Measurements from ENCODE around the gene TUBA1C.
A peak's percentile ranks its signal among the peaks of the same experiment; 100 is the strongest.
"Not testable (repeated sequence)": the region's sequence is repeated elsewhere in the genome, so short reads cannot be mapped to it uniquely, and the experiment has no call there.

TUBA1C gene

DNA sequence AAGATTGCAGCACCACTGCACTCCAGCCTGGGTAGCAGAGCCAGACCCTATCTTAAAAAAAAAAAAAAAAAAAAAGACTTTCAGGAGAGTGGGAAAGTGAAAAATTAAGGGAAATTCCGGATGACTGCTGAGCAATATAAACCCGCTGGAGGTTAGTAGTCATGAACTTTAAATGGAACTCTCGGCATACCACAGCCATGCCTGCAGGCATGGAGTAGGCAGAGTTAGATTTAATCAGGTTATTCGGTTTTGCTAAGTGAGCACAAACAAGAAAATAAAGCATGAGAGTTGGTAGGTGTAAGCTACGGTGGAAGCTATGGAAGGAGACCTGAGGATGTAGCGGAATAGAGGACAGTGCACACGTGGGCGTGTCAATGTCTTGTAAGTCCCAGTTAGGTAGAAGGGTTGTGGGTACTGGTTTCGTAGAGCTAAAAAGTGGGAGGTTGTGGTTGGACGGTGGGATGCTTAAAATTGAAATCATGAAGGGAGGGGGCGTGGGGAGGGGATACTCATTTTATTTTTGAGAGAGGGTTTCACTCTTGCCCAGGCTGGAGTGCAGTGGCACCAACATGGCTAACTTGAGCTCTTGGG lies 11.8 kb upstream of the TUBA1C start:
- H3K27ac ChIP-seq, result no peak overlapping the region
- no peak for DNase-seq (ENCODE audit: low read depth, low spot score)

DNA sequence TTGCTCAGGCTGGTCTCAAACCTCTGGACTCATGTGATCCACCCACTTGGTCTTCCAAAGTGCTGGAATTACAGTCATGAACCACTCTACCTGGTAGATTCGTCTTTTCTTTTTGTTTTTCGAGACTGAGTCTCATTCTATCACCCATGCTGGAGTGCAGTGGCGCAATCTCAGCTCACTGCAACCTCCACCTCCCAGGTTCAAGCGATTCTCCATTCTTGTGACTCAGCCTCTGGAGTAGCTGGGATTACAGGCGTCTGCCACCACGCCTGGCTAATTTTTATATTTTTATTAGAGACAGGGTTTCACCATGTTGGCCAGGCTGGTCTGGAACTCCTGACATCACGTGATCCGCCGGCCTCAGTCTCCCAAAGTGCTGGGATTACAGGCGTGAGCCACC lies 9.4 kb upstream of the TUBA1C start:
- DNase-seq (ENCODE audit: low read depth, low spot score); H3K27ac ChIP-seq: not testable (repeated sequence)

DNA sequence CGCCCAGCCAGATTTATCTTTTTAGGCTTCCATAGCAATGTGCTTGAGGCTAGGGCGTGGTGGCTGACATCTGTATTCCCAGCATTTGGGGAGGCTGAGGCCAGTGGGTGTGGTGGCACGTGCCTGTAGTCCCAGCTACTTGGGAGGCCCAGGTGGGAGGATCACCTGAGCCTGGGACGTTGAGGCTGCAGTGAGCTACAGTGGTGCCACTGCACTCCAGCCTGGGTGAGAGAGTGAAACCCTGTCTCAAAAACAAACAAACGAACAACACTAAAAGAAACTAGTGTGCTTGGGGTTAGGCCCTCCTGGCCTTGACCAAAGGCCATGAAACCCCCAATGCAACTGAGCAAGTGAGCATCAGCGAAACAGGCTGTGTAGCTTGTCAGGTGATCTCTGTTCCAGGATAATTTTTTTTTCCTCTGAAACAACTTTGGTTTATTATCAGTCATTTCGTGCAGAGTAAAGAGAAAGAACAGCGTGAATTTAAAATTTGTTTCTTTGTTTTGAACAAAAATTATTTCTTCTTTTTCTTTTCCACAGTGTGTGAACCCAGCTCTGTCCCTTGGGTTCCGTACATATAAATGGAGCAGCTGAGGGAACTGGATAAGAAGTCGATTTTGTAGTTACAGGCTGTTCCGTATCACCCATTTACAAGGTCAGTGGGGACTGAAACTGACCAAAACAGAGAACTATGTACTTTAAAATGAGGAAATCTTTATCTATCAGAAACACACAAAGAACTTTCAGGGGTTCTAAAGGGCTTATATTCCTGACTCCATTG lies 8.8 kb upstream of the TUBA1C start:
- DNase-seq (ENCODE audit: low read depth, low spot score), result no peak
- no peak overlapping the region for H3K27ac ChIP-seq

DNA sequence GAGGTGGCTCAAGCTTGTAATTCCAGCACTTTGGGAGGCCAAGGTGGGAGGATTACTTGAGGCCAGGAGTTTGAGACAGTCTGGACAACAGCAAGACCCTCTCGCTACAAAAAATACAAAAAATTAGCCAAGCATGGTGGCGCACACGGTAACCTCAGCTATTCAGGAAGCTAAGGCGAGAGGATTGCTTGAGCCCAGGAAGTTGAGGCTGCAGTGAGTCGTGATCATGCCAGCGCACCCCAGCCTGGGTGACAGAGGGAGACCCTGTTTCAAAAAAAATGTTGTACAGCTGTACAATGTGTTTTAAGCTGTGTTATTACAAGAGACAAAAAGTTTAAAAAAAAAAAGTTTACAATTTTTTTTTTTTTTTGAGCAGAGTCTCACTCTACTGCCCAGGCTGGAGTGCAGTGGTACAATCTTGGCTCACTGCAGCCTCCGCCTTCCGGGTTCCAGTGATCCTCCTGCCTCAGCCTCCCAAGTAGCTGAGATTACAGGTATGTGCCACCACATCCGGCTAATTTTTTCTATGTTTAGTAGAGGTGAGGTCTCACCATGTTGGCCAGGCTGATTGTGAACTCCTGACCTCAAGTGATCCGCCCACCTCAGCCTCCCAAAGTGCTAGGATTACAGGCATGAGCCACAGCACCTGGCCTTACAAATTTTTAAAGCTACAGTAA lies 7.2 kb upstream of the TUBA1C start:
- H3K27ac ChIP-seq; DNase-seq (ENCODE audit: low read depth, low spot score): not testable (repeated sequence)

DNA sequence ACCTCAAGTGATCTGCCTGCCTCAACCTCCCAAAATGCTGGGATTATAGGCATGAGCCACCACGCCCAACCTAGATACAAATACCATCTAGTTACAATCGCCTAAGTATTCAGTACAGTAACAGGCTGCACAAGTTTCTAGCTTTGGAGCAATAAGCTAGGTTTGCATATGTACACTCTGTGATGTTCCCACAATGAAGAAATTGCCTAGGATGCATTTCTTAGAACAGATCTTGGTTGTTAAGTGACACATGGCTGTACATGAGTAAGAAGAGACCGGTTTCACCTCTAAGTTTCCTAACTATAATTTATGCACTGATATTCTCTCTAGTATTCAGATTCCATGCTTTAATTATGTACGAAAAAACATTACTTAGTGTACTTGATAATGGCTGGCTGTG lies 5.4 kb upstream of the TUBA1C start:
- peak overlapping the region; percentile 94 for H3K27ac ChIP-seq
- DNase-seq (ENCODE audit: low read depth, low spot score), result no peak

DNA sequence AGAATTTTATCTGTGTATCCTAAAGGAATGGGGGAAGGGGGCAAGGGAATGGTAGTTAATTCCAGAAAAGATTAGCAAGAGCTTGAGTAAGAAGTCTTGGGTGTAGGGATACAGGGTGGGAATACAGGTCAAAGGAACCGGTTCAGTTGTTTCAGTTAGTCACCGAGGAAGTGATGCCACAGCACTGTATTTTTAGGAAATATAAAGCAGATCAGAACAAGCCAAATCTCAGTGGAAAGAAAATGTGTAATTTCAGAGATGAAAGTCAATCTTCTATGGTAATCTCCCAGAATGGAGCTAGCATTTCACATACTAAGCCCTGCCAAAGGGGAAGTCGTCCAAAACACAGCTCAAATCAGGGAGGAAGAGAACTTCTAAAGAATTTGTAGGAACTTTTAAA lies 4.7 kb upstream of the TUBA1C start:
- DNase-seq (ENCODE audit: low read depth, low spot score), result no peak

DNA sequence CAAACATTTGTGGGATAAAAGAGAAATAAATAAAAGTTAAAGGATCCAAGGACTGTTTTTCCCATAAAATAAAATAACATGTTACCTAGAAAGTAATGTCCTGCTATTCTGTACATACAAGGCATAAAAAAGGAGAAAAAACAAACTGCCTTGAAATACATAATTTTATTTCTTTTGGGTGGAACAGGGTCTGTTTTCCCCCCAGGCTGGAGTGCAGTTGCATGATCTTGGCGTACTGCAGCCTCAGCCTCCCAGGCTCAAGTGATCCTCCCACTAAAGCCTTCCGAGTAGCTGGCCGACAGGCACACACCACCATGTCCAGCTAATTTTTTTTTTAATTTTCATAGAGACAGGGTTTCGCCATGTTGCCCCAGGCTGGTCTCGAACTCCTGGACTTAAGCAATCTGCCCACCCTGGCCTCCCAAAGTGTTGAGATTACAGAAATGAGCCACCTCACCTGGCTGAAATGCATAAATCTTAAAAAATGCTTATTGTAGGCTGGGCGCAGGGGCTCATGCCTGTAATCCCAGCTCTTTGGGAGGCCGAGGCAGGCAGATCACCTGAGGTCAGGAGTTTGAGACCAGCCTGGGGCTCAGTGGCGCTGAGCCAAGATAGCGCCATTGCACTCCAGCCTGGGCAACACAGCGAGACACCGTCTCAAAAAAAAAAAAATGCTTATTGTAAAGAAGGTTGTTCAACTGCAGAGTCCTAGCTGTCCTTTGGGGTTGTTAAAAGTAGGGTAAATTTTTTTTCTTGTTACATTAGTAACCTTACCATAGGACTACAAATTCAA lies 4.1 kb upstream of the TUBA1C start:
- no peak for DNase-seq (ENCODE audit: low read depth, low spot score)
- H3K27ac ChIP-seq, result peak overlapping the region; percentile 94

More for the DNA sequence above, 4.7 kb upstream of the TUBA1C start:
- peak overlapping the region; percentile 94 for H3K27ac ChIP-seq

DNA sequence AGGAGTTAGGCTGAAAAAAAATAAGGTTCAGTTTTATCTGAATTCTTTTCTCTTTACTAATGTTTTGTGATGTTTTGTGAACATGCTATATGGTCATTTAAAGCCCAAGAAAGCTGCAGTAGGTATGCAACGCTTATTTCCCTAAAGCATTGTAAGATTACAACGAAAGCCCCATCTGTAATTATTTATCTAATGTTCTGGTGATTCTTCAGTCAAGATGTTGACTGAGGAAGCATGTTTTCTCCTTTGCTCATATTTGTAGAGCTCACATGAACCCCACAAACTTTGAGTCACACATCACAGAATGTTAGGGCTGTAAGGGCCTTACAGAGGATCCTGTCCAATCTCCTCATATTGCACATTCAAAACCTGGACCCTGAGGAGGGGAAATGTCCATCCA lies 3.2 kb upstream of the TUBA1C start:
- peak overlapping the region; percentile 94 for H3K27ac ChIP-seq
- DNase-seq (ENCODE audit: low read depth, low spot score), result no peak

DNA sequence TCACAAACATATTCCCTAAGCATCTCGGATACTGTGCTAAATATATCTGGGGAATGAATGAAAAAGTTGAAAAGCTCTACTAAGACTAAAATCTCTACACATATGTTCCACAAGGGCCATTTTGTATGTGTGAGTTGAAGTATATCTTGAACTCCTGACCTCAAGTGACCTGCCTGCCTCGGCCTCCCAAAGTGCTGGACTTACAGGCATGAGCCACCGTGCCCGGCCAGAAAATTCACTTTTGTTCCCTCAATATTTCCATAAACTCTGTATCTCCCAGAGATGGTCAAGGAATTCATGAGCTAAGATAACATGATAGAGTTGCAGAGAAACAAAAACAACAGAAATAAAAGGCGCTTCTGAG lies 1.5 kb upstream of the TUBA1C start:
- H3K27ac ChIP-seq, result peak overlapping the region; percentile 100

DNA sequence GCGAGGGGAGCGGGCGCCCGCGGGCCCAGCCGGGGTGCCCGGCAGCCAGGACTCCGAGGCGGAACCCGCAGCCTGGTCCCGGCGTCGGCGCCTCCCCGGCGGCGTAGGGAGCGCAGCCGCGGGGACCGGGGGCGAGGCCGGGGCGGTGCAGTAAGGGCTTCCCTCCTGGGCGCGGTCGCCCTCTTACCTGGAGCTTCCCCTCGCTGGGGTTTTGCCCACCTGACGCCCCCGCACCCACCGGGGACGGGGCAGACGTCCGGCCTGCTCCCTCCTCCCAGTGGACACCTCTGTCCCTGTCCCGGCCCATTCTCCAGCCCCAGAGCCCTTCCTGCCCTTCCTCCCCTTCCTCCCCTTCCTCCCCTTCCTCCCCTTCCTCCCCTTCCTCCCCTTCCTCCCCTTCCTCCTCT lies 413 bp upstream of the TUBA1C start:
- peak overlapping the region; percentile 100 for H3K27ac ChIP-seq
- no peak for DNase-seq (ENCODE audit: low read depth, low spot score)

More for the DNA sequence above, 1.5 kb upstream of the TUBA1C start:
- DNase-seq (ENCODE audit: low read depth, low spot score), result no peak

DNA sequence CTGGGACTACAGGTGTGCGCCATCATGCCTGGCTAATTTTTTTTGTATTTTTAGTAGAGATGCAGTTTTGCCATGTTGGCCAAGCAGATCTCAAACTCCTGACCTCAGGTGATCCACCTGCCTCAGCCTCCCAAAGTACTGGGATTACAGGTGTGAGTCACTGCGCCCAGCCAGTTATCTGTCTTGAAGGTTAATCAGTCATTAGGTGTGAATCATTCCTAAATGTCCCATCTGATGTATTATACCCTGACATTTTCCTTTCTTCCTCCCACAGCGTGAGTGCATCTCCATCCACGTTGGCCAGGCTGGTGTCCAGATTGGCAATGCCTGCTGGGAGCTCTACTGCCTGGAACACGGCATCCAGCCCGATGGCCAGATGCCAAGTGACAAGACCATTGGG lies 4.3 kb downstream of the TUBA1C start:
- H3K27ac ChIP-seq, result peak overlapping the region; percentile 100

DNA sequence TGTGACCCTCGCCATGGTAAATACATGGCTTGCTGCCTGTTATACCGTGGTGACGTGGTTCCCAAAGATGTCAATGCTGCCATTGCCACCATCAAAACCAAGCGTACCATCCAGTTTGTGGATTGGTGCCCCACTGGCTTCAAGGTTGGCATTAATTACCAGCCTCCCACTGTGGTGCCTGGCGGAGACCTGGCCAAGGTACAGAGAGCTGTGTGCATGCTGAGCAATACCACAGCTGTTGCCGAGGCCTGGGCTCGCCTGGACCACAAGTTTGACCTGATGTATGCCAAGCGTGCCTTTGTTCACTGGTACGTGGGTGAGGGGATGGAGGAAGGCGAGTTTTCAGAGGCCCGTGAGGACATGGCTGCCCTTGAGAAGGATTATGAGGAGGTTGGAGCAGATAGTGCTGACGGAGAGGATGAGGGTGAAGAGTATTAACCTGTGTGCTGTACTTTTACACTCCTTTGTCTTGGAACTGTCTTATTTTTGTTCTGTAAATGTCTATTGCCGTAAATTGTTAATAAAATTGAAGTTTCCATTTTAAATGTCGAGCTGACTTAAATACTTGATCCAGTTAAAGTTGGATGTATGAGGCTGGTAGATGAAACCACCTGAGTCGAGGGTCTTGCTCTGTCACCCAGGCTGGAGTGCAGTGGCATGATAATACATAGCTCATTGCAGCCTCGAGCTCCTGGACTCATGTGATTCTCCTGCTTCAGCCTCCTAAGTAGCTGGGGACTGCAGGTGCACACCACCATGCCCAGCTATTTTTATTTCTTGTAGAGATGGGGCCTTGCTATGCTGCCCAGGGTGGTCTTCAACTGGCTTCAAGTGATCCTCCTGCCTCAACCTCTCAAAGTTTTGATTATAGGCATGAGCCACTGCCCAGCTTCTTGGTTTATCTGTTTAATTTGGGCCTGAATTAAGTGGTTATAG lies 8.2 kb downstream of the TUBA1C start:
- DNase-seq (ENCODE audit: low read depth, low spot score), result no peak
- no peak overlapping the region for H3K27ac ChIP-seq

More for the DNA sequence above, 4.3 kb downstream of the TUBA1C start:
- not testable (repeated sequence) for DNase-seq (ENCODE audit: low read depth, low spot score)

DNA sequence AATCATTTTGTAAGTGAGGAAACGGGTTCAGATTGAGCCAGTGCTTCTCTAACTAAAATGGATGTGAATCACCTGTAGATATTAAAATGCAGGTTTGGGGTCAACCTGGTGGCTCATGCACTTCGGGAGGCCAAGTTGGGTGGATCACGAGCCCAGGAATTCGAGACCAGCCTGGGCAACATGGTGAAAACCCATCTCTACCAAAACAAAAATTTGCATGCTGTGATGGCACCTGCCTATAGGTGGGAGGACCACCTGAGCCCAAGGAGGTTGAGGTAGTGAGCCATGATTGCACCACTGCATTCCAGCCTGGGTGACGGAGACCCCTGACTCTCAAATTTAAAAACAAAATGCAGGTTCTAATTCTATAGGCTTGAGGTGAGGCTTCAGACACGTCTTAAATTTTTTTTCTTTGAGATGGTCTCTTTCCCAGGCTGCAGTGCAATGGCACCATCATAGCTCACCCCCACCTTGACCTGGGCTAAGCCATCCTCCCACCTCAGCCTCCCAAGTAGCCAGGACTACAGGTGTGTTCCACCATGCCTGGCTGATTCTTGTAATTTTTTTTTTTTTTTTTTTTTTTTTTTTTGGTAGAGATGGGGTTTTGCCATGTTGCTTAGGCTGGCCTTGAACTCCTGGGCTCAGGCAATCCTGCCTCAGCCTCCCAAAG lies 9.0 kb downstream of the TUBA1C start:
- no peak for DNase-seq (ENCODE audit: low read depth, low spot score)
- H3K27ac ChIP-seq, result no peak overlapping the region

DNA sequence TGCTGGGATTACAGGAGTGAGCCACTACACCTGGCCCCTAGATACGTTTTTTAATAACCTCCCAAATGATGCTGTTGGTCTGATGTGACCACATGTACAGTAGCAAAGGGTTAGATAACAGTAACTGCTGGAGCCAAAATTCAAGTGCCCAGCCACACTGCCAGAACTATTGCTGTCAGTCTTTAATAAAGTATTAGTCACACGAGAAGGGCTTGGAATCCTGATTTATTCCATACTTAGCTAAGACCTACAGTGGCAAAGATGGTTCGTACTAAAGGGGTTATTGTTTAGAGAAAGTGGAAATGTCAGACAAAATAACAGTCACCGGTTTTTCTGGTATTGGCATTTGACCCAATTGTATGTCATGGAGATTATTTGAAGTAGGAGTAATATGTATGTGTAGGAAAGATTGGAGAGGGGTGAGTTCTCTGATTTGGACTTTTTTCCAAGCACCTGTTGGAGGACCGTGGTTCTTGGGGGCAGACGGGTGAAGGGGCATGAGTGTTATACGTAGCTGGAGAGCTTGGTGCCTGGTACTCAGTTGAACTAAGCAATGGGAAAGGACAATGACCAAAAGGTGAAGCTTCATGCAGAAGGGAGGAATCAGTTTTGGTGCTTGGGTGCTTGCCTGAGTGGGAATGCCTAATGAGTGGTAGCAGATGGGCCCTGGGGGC lies 9.7 kb downstream of the TUBA1C start:
- no peak overlapping the region for H3K27ac ChIP-seq
- DNase-seq (ENCODE audit: low read depth, low spot score), result no peak

DNA sequence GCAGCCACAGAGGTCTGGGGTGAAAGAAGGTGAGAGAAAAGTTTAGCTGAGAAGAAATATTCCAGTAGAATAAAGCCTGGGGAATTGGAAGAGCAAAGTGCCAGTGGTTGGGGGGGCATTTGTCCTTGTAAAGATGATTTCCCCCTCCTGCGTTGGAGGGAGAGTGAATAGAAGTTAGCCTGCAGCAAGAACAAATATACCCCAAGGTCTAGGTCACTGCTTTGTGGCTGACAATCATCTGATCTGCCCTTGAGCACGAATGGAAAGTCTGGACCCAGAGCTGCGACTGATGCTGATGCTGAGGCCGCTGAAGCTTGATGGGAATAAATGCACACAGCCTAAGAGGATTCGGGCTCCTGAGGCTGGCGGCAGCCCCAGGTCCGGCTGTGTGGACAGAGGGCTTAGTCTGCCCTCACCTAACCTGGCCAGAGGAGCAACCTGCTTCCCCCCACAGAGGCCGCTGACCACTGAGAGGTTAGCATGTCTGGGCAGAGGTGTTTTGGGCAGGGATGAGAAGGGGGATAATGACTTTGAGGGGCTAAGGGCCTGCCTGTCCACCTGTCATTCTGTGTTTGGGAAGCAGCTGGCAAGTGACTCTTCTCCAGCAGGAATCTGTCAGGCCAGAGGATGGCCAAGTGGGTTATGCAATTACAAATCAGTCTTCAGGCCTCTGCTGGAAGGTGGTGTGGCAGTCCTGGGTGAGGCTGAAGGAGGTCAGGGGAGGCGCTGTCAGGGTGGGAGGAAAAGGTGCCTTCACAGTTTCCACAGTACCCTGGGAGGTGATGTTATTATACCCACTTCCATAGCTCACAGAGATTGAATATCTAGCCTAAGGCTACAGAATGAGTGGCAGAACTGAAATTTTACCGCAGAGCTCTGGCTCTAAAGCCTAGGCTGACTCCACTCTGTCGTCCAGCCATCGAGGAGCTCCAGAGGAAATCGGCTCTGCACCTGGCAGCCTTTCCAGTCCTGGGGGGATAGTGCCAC lies 11.7 kb downstream of the TUBA1C start:
- H3K27ac ChIP-seq, result peak overlapping the region; percentile 2
- DNase-seq (ENCODE audit: low read depth, low spot score), result no peak

DNA sequence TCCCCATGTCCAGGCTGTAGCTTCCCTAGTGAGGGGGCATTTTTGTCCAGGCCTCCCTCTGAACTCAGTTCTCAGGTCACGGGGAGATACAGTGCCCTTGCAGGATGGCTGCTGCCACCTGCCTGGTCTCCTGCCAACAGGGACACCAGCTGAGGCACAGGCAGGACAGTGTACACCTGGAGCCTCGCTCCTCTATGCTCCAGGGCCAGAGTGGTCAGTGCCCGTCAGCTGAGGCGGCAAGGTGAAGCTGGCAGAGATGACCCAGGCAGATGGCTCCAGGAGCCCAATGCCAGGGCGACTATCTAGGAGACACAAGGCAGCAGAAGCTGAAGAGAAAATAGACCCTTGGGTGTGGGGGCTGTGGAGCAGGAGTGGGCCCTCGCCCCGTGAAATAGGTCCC lies 12.6 kb downstream of the TUBA1C start:
- no peak for DNase-seq (ENCODE audit: low read depth, low spot score)
- H3K27ac ChIP-seq, result no peak overlapping the region

DNA sequence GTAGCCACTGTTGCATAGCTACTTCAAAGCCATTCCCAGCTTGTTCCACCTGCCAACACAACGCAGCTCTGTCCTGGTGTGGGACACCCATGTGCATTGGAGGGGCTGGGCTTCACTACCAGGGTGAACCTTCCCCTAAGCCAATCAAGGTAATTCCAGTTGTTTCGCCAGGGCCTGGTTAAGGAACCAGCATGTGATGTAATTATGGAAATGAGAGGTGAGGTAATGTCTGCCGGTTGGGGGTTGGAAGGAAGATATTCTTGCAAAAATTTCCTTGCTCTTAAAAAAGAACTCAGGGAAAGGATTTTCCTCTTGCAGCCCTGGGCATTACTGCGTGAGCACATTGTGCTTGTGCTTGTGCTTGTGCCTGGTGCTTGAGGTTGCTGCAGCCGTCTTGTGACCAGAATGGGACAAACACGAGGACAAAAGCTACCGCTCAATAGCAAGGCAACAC lies 14.9 kb downstream of the TUBA1C start:
- no peak overlapping the region for H3K27ac ChIP-seq
- no peak for DNase-seq (ENCODE audit: low read depth, low spot score)
